HCT116 (cell line): ENCODE results near the gene DYNLT3.

ENCODE experiments used
- POLR2A ChIP-seq: IDR thresholded peaks from 2 replicates; pipeline ENCODE4 v1.7.0; 2011; ENCODE audit warnings: borderline replicate concordance; ENCODE audit not compliant: insufficient read depth, insufficient read length; ENCODE audit errors: extremely low read depth
- RAD21 ChIP-seq: IDR thresholded peaks from 2 replicates; pipeline ENCODE4 v1.6.1; 2012; ENCODE audit warnings: low read depth, mild to moderate bottlenecking
- TF ChIP-seq, protein P1 (sequence below), 3 experiments: fragments of 200-600 bp in 1 of 3; sonication (generic) in 1 of 3; IDR thresholded peaks in 2 of 3; conservative IDR thresholded peaks in 1 of 3; 2 replicates each; pipeline ENCODE4 v1.5.1; 2012 to 2017; ENCODE audit warnings: low read depth in 2 of 3, low read length in 2 of 3, antibody characterized with exemption in 1 of 3, borderline replicate concordance in 1 of 3, control low read depth in 1 of 3, mild to moderate bottlenecking in 1 of 3, mixed read lengths in 1 of 3, mixed run types in 1 of 3, moderate library complexity in 1 of 3; ENCODE audit not compliant: insufficient read depth in 1 of 3

GRCh38 chrX:37862851-37863250, 15.5 kb upstream of the DYNLT3 start:
- TF ChIP-seq, protein P1, sequence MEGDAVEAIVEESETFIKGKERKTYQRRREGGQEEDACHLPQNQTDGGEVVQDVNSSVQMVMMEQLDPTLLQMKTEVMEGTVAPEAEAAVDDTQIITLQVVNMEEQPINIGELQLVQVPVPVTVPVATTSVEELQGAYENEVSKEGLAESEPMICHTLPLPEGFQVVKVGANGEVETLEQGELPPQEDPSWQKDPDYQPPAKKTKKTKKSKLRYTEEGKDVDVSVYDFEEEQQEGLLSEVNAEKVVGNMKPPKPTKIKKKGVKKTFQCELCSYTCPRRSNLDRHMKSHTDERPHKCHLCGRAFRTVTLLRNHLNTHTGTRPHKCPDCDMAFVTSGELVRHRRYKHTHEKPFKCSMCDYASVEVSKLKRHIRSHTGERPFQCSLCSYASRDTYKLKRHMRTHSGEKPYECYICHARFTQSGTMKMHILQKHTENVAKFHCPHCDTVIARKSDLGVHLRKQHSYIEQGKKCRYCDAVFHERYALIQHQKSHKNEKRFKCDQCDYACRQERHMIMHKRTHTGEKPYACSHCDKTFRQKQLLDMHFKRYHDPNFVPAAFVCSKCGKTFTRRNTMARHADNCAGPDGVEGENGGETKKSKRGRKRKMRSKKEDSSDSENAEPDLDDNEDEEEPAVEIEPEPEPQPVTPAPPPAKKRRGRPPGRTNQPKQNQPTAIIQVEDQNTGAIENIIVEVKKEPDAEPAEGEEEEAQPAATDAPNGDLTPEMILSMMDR (IDR thresholded peaks at IDR 0.05 in 2 of 3, conservative IDR thresholded peaks at IDR 0.05 in 1 of 3; ENCODE audit: borderline replicate concordance in 1 of 3, insufficient read depth in 1 of 3, low read depth in 2 of 3, low read length in 2 of 3), result no peak
- TF ChIP-seq RAD21 (no peak), POLR2A (no peak)
